CD4-positive, alpha-beta T cell treated with Interleukin-6 for 4 hours (primary cell): ENCODE results near the gene HSPA12A.
"Not testable (repeated sequence)": the region's sequence is repeated elsewhere in the genome, so short reads cannot be mapped to it uniquely, and the experiment has no call there.

ENCODE experiments used
- DNase-seq: peaks from one replicate; pipeline ENCODE4 v3.0.0-alpha.2; 2020; ENCODE audit warnings: mixed read lengths

The HSPA12A gene

DNA sequence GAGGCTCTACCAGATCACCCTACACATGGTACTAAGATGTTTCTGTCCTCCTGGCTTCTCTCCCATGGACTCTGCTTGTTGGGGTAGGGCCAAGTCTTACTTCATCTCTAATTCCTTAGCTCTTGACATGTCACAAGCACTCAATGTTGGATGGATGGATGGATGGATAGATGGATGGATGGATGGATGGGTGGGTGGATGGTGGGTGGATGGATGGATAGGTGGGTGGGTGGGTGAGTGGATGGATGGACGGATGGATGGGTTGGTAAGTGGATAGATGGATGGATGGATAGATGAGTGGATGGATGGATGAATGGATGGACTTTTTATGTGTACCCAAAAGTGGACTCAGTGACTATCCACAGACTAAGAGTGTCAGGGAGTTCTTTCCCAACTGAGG lies 28.5 kb downstream of the HSPA12A start:
- DNase-seq, result no peak

DNA sequence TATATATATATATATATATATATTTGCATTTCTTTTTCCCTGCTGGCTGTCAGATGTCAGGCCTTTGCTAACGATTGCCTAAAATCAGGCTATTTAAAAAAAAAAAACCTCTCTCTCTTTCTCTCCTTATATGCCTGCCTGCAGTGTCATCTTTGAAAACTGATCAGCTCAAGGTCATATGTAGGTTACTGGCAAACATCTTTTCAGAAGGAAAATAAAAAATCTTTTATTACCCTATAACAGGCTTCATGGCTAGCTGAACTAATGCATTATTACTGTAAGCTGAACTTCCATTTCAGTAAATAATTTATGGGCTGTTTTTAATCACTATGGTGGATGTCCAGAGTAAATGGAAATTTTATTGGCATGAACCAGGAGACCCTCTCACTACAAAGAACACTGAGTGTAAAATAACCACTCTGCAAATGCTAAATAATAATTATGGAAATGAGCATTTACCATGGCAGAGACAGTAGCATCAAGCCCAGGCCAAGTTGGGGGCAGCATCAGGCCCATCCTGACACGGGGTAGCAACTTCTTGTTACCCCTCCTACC lies 29.3 kb downstream of the HSPA12A start:
- DNase-seq, result no peak

DNA sequence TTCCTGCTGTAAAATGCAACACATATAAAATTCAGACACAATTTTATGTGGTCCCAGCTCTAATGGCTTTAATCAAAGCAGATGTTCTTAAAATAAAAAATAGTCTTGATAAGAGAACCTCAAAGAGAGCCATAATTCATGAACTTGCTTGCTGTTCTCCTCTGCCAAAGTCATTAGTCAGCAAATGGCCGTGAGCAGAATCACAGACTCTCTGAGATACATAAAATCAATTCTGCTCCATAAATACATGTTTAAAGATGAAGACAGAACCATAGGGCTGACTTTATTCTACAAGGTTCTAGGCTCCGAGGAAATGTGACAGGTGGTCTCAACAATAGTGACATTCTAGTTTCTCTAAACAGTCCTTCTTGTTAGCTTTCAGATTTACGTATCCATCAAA lies 29.8 kb downstream of the HSPA12A start:
- DNase-seq, result no peak

DNA sequence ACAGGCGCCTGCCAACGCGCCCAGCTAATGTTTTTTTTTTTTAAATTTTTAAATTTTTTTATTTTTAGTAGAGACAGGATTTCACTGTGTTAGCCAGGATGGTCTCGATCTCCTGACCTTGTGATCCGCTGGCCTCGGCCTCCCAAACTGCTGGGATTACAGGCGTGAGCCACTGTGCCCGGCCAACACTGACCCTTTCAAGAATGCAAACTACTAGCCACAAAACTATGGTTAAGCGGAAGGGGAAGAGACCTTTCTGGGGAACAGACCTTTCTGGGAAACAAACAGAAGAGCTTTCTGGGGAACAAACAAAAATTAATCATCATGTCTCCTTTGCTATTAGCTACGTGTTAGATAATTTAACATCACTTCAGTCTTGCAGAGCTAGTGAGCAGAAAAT lies 30.6 kb downstream of the HSPA12A start:
- not testable (repeated sequence) for DNase-seq

DNA sequence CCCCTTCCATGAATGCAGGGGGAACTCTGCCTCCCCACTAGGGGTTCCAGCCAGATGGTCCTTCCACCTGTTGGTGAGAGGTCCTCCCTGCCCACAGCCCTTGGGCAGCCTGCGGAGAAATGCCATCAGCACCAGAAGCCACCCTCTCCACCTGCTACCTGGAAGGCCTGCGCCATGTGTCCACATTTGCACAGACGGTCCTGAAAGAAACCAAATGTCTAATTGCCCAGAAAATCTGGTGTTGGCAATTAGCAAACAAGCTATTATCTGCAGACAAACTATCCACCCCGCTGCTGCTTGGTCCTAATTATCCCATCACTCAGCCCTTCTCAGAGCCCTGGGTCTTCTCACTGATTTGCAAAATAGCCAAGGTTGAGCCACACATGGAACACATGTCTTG lies 32.3 kb downstream of the HSPA12A start:
- no peak for DNase-seq

DNA sequence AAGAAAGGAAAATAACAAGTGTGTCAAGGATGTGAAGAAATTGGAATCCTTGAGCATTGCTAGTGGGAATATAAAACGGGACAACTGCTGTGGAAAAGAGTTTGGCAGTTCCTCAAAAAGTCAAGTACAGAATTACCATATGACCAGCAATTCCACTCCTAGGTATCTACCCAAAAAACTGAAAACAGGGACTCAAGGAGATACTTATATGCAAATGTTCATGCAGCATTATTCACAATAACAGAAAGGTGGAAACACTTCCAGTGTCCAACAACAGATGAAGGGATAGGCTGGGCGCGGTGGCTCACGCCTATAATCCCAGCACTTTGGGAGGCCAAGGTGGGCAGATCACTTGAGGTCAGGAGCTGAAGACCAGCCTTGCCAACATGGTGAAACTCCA lies 33.5 kb downstream of the HSPA12A start:
- no peak for DNase-seq

DNA sequence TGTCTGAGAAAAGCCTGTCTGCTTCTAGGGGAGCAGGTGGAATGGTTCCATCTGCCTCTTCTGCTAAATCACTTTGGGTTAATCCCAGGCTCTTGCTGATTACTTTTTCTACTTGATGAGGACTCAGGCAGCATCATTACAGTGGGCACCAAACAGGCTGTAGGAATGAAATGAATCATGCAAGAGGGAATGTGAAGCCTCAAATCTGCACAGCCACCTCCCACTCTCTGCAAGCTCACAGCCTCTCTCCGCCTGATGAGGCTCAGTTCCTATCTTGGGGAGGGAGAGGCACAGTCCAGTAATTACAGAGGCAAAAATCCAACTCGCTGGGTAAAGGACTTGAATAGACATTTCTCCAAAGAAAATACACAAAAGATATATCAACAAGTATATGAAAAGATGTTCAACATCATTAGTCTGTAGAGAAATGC lies 34.0 kb downstream of the HSPA12A start:
- no peak for DNase-seq

DNA sequence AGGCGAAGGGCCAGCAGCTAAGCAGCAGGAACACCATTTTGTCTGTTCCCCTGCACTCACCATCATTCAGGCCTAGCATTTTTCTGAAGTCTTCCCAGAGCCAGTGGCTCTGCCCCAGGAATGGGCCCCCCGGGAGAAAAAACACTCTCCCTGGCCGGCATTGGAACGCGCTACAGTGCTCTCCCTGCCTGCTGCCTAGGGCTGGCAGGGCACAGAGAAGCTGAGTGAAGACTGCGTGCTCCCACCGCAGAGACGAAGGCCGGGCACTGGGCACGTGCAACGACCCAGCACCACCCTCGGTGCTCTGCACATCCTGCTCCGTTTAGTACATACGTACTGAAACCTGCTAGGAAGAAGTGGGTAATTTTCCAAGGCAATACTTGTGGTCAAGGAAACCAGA lies 34.4 kb downstream of the HSPA12A start:
- DNase-seq, result no peak

DNA sequence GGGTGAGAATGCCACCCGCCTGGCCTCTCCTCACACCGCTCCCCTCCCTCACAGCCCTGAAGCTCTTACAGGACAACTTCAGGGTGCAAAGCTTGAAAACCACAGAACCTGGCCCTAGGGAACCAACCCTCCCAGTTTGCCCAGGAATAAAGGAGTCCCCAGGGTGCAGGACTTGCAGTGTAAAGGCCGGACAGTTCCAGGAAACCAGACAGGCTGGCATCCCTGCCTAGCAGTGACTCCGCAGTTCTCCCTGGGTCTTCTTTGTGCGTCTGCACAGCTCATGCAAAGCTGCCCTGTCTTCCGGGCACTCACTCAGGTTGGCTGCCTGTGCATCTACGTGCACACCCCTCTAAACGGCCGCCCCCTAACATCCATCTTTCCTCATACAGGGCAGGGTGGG lies 36.1 kb downstream of the HSPA12A start:
- DNase-seq, result no peak

DNA sequence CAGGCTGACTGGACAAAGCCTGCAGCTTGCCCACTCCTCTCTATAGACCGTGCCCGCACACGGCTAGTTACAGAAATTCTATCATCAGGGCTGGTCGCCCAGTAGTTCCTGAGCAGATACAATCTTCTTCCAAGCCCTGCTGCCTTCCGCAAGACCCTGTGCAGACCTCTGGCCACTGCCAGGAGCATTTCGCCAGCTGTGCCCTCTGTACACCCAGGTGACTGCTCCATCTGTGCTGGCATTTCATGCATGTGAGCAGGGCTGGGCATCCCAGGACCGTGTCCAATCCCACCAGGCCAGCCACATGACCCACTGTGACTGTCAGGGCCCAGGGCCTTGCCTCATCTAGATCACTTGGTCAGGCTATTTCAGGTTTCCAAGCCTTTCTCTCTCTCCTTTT lies 36.9 kb downstream of the HSPA12A start:
- no peak for DNase-seq

DNA sequence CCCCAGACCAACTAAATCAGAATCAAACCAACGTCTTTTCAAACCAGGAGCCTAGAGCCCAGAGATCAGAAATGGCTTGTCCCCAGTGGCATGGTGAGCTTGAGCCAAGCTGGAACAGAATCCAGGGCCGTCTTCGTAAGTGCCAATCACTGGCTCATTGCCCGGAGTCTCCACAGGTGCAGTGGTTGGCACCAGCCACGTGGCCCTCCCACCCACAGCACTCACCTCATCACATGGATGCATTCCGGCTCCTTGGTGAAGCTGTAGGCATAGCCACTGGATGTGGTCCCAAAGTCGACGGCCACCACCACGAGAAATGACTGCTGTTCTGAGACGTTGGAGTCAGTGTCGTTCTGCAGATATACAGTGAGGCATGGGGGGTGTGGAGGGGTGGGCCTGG lies 37.4 kb downstream of the HSPA12A start:
- no peak for DNase-seq

DNA sequence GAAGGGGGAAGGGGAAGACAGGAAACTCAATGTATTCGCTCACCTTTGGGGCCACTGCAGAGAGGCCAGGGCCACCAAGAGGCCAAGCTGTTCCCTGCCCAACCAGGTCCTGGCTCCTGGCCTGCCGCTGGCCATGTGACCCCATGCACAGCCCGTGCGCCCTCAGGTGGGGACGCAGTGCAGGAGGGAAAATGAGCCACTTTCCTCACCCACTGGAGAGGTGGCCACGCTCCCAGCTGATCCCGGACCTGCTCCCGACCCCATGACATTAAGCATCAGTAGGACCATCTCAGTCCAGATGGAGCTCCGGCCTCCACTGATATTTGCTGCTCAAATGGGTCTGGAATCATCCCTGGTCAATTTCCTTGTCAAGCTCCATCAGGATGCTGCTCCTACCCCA lies 40.2 kb downstream of the HSPA12A start:
- no peak for DNase-seq

DNA sequence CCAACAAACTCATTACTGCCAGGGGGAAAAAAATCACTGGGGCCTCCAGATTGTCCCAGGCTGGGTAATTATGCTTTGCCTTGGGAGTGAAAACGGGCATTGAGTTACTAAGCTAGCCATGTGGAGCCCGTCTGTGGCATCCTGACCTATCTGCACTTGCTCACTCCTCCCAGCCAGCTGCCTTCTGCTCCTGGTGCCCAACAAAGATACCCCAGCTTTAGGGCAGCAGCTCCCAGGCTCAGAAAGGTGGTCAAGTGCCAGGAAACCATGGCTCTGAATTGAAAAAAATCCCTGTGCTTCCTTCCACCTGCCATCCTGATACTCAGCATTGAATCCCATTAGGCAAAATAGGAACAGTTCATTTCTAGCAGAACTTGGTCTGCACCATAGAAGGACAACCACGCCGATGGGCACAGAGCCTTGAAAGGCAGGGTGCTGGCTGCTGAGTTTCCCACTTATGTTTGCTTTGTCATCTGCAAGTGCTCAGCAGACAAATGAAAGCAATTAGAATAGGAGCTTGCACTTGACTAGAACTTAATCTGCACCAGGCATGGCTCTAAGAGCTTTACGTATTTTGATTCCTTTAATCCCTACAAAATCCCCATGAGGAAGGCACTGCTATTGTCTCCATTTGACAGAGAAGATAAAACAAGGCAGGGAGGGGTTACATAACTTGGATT lies 42.8 kb downstream of the HSPA12A start:
- no peak for DNase-seq

DNA sequence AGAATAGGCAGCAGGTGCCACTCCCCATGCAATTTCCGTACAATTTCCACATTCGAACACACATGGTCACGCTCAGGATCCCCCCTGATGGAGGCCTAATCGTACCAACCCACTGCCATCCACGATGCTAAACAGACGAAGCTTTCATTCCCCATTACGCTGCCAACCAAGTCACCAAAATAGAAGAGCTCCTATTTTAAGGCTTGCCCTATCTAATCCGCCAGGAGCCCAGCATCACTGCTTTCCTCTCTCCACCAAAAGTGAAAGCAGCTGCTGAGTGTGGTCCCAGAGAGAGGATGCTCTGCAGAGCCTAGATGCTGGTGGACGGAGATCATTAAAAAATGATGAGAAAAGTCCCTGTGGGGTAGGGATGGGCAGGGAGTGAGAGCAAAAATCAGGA lies 43.3 kb downstream of the HSPA12A start:
- no peak for DNase-seq

DNA sequence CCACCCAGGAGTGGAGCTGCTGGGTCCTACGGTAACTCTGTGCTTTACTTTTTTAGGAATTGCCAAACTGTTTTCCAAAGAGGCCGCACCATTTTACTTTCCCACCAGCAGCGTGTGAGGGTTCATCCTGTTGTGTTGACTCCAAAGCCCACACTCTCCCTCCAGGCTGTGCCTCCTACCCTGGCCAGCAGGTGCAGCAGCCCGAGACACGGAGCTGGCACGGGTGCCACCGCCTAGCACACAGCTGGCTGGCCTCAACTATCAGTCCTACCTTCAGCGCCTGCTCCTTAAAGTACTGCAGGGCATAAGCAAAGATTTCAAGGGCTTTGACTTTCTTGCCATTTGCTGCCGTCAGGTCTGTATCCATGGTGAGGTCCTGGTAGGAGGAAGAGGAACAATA lies 44.0 kb downstream of the HSPA12A start:
- no peak for DNase-seq

DNA sequence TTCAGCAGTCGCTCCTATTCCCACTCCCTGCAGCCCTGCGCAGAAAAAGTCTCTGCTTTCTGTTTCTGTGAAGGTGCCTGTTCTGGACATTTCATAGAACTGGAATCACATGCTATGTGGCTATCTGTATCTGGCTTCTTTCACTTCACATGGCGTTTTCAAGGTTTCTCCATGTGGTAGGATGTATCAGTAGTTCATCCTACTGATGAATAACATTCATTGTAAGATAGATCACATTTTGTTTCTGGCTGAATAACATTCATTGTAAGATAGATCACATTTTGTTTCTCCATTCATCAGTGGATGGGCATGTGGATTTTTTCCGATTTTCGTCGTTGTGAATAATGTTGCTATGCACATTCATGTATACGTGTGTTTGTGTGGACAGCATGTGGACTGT lies 44.5 kb downstream of the HSPA12A start:
- no peak for DNase-seq

DNA sequence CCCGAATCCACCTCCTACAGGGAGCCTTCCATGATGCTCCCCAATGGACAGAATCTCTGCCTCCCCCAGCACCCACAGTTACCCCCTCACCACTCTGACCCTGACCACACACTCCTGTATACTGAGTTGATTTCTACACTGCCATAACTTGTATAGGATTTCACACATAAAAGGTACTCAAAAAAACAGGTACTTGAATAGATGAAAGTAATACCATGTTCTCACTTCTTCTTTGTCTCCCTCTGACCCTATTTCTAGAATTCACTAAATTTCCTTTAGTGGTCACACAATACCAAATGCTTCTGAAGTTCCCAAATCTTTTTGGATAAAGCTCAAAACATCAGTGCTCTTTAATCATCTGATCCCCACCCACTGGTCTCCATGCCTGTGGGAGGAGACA lies 45.4 kb downstream of the HSPA12A start:
- no peak for DNase-seq

DNA sequence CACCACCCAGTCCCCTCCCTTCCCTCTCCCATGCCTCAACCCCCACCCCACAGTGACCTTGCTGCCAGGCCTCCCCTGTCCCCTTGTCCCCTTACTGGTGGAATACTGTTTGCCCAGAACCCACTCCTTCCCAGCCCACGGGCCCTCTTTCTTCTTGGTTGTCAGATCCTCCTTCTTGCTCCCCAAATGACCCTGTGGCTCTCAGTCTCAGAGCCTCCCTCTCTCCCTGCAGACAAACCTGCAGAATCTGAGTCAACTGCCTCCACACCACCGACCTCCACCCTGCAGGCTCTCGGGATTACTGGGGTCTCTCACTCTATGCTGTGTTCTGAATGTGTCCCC lies 47.5 kb downstream of the HSPA12A start:
- no peak for DNase-seq

DNA sequence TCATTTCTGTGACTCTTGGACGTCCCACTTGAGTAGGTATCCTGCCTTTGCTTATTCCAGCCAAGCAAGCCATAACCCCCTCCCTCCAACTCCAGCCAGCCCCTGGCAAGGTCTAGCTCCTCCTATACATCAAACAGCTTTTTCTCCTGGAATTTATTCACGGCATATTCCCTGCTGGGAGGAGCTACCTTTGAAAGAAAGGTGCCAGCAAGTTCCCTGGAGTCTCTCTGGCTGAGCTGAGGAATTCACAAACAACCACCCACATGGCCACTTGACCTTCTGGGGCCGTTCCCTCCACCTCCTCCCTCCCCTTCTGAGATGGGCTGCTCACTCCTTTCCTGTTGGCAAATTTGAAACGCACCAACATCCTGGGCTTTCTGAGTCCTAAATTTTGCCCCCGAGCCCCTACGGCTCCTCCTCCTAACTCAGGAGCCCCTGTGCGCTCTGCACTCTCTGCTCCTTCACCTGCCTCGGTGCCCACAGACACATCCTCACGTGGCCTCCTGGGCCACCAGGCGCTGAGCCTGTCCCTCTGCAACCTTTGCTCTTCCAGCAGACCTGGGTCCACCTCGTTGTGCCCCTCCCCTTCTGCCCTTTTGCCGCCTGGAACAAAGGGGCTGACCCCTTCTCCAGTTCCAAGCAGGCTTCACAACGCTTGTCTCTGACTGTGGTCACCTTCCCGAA lies 48.0 kb downstream of the HSPA12A start:
- DNase-seq, result no peak

DNA sequence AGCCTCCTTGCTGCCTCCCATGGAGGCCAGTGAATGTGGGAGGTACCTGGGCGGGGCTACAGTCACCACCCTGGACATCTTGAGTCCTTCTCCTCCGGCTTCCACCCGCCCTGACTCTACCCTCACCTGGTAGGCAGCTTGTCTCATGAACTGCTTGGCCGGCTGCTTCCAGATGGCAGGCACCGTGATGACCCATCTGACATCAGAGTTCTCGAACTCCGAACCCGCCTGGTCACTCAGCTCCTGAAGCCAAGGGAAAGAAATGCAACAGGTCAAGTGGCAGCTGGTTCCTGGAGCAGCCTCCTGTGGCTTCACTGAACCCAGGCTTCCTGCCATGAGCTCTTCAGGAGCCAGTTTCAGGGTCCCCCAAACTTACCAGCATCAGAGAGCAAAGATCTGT lies 50.1 kb downstream of the HSPA12A start:
- no peak for DNase-seq

DNA sequence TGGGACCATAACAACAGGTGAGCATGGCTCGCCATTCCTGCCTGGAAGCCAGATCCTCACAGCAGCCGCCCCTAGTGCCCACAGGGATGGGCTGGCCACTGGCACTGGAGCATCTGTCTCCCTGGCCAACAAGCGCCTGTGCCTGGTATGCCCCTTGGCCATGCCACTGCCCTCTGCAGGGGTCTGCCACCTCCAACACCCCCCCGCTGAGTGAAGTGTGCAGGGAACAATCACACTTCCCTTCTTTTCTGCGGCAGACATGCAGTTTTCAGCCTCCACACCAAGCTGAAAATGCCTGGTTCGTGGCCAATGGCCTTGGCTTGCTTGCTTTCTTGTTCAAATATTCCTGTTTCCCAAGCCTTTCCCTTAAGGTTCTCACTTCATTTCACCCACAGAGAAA lies 50.7 kb downstream of the HSPA12A start:
- DNase-seq, result no peak

DNA sequence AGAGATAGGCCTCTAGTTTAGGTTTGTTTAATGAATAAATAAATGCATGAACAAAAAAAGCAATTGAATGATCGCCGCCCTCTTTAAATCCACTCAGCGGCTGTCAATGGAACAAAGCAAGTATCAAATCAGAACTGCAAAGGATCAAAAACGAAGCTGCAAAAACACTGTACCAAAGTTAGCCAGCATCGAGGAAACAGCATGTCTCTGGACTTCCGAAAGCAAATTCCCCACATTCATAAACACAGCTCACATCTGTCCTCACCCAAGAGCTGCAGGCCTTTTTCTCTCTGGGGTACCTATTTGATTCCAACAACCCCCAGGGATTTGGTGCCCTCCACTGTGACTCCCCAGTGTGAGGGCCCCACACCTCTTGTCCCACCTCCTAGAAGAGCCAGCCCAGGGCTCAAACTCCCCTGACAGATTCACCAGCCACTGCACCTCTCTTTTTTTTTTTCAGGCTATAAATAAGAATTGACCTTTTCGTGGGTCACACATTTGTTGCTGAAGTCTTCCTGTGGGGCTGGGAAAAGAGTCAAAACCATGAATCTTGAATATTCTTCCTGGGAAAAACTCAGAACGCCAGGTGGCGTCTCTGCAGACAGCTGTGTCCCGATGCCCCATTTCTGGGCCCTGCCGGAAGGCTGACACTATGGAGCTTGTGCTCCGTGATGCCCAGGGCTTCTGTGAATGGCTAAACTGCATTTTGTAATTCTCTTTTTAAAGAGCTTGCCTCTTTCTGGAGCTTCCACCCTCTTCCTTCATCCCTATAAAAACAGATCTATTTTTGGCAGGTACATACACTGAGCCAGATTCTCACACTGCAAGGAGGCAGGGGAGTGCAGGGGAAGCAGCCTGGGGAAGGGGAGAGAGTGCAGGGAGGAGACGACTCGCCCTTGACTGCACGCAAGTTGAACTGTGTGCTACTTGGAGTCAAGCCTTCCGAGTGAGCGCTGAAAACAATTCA lies 51.7 kb downstream of the HSPA12A start:
- DNase-seq, result no peak

DNA sequence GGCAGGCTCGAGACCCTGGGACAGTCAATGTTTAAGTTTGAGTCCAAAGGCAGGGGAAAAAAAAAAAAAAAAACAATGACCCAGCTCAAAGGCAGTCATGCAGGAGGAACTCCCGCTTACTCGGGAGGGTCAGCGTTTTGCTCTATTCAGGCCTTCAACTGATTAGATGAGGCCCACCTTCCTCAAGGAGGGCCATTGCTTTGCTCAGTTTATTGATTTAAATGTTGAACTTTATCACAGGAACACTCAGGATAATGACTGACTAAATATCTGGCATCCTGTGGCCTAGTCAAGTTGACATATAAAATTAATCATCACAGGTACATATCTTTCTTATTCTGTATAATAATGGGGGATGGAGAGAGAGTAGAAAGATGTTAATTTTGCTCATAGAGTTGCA lies 52.6 kb downstream of the HSPA12A start:
- no peak for DNase-seq
